Activated CD8-positive, alpha-beta T cell treated with anti-CD3 and anti-CD28 coated beads for 36 hours (primary cell): Measurements from ENCODE around the gene SLX9. TPM values are rescaled to one million over a fixed set of nuclear protein-coding genes. Genes with fewer than 3 reads are reported as not detected.

Experiments
- ATAC-seq: fragments of 200-7000 bp; cut with Tn5 transposase; one replicate; pipeline ENCODE4 v1.10.0; 2021; ENCODE audit warnings: mild to moderate bottlenecking, moderate library complexity
- CTCF ChIA-PET: fragments of 350-600 bp; sonication (Branson Sonifier 250); formaldehyde crosslinking; loops from one replicate; lab custom pipeline; 2021; ENCODE audit warnings: antibody characterized with exemption; lab: Charles Lee
- POLR2A ChIA-PET: fragments of 350-600 bp; sonication (Branson Sonifier 250); formaldehyde crosslinking; loops from one replicate; lab custom pipeline; 2021; ENCODE audit warnings: antibody characterized with exemption; lab: Charles Lee
- DNase-seq: peaks from one replicate; pipeline ENCODE4 v3.0.0-alpha.2; 2020
- H3K27ac Mint-ChIP-seq: one replicate; pipeline ENCODE4 v1.8.0; 2021; ENCODE audit warnings: mild to moderate bottlenecking, mixed read lengths
- H3K27me3 Mint-ChIP-seq: one replicate; pipeline ENCODE4 v1.8.0; 2021; ENCODE audit warnings: mixed read lengths
- H3K36me3 Mint-ChIP-seq: one replicate; pipeline ENCODE4 v1.8.0; 2021; ENCODE audit warnings: low read depth, mixed read lengths
- H3K4me1 Mint-ChIP-seq: one replicate; pipeline ENCODE4 v1.8.0; 2021; ENCODE audit warnings: low read depth, mixed read lengths
- H3K4me3 Mint-ChIP-seq: one replicate; pipeline ENCODE4 v1.8.0; 2021; ENCODE audit warnings: mild to moderate bottlenecking, moderate library complexity, mixed read lengths
- H3K9me3 Mint-ChIP-seq: one replicate; pipeline ENCODE4 v1.8.0; 2021; ENCODE audit warnings: mixed read lengths
- CTCF ChIP-seq: fragments of 200-600 bp; IDR thresholded peaks from one replicate; pipeline ENCODE4 v1.8.0; 2022; ENCODE audit warnings: antibody characterized with exemption, mild to moderate bottlenecking
- intact Hi-C: fragments of 100-400 bp; cut with micrococcal nuclease; formaldehyde crosslinking; loops from one replicate; pipeline ENCODE4 v1.10.0; 2022
- total RNA-seq, 2 experiments: library from RNA; stranded (reverse); gene quantifications; one replicate each; pipeline ENCODE4 v1.2.3, GENCODE V29; 2021

Gene SLX9
- total RNA-seq, 2 experiments from 2014 or later: 76.0 to 76.5 TPM

- Mint-ChIP-seq H3K27ac (no peak overlapping the region), H3K4me3 (no peak overlapping the region), H3K4me1 (no peaks in the 10 kb centered on the region), H3K36me3 (peaks cover 10% of the 10 kb centered on the region), H3K27me3 (no peaks in the 10 kb centered on the region), H3K9me3 (no peaks in the 10 kb centered on the region)
- ChIA-PET CTCF (no interaction called here), POLR2A (interaction anchor here (1.1 kb wide), 1 partner anchor 33 kb away, joined by 3 read pairs; no protein-coding TSS in a partner anchor)
- intact Hi-C loops: no loop called here
- no peak for DNase-seq
- no peak for ATAC-seq
- TF ChIP-seq CTCF: no peak
Observed at GRCh38 chr21:44977616-44978340, 37.9 kb downstream of the SLX9 start.

GRCh38 chr21:44979687-44980561 lies 40.1 kb downstream of the SLX9 start:
- no peaks in the 10 kb centered on the region for H3K27me3 Mint-ChIP-seq
- ChIA-PET POLR2A (no interaction called here), CTCF (no interaction called here)
- DNase-seq (no peak), ATAC-seq (no peak)
- H3K4me3 Mint-ChIP-seq: no peak overlapping the region
- no peaks in the 10 kb centered on the region for H3K4me1 Mint-ChIP-seq
- TF ChIP-seq CTCF: no peak
- intact Hi-C loops: no loop called here
- no peak overlapping the region for H3K27ac Mint-ChIP-seq
- H3K36me3 Mint-ChIP-seq: peaks cover 9% of the 10 kb centered on the region
- H3K9me3 Mint-ChIP-seq: no peaks in the 10 kb centered on the region

GRCh38 chr21:44980562-44981489 lies 41.0 kb downstream of the SLX9 start:
- no peak overlapping the region for H3K4me3 Mint-ChIP-seq
- H3K27me3 Mint-ChIP-seq: no peaks in the 10 kb centered on the region

GRCh38 chr21:44982558-44983250 lies 42.9 kb downstream of the SLX9 start:
- H3K27ac Mint-ChIP-seq: no peak overlapping the region
- no peaks in the 10 kb centered on the region for H3K4me1 Mint-ChIP-seq
- no peaks in the 10 kb centered on the region for H3K9me3 Mint-ChIP-seq
- H3K4me3 Mint-ChIP-seq: no peak overlapping the region
- ChIA-PET POLR2A (interaction anchor here (0.6 kb wide), 1 partner anchor 464 kb away, joined by 3 read pairs; no protein-coding TSS in a partner anchor), CTCF (no interaction called here)
- H3K27me3 Mint-ChIP-seq: no peaks in the 10 kb centered on the region
- no peak for TF ChIP-seq CTCF
- H3K36me3 Mint-ChIP-seq: peaks cover 9% of the 10 kb centered on the region
- no peak for ATAC-seq
- intact Hi-C loops: no loop called here
- no peak for DNase-seq

More at GRCh38 chr21:44980562-44981489, 41.0 kb downstream of the SLX9 start:
- H3K36me3 Mint-ChIP-seq: peaks cover 9% of the 10 kb centered on the region
- intact Hi-C loops: no loop called here
- H3K27ac Mint-ChIP-seq: no peak overlapping the region
- ChIA-PET CTCF (no interaction called here), POLR2A (no interaction called here)
- ATAC-seq (no peak), DNase-seq (no peak)
- H3K9me3 Mint-ChIP-seq: no peaks in the 10 kb centered on the region
- no peaks in the 10 kb centered on the region for H3K4me1 Mint-ChIP-seq
- TF ChIP-seq CTCF: no peak
